Neural cell (in vitro differentiated cells): ENCODE results near the gene FKBP1A. TPM values are rescaled to one million over a fixed set of nuclear protein-coding genes. Genes with fewer than 3 reads are reported as not detected.

Source experiments
- H2AFZ ChIP-seq: fragments of 200-600, 300-800 bp; sonication (generic), shearing (Covaris generic); 2 replicates; pipeline ENCODE4 v1.6.0; 2014; ENCODE audit warnings: low read depth, mild to moderate bottlenecking, antibody characterized with exemption, low read length, moderate library complexity
- H3F3A ChIP-seq: fragments of 200-600 bp; shearing (Covaris generic); 2 replicates; pipeline ENCODE4 v1.6.1; 2016; ENCODE audit warnings: mild to moderate bottlenecking, moderate library complexity, mixed read lengths, antibody characterized with exemption, low read length; ENCODE audit not compliant: insufficient read depth, poor library complexity, severe bottlenecking
- H3K27ac ChIP-seq: fragments of 200-600, 300-800 bp; sonication (generic), shearing (Covaris generic); 2 replicates; pipeline ENCODE4 v1.5.1; 2014; ENCODE audit warnings: mild to moderate bottlenecking, low read length, moderate library complexity
- H3K27me3 ChIP-seq: fragments of 300-800, 200-600 bp; sonication (generic), shearing (Covaris generic); 2 replicates; pipeline ENCODE4 v1.6.0; 2014; ENCODE audit warnings: mild to moderate bottlenecking, low read depth, low read length, moderate library complexity; ENCODE audit not compliant: insufficient read depth
- H3K36me3 ChIP-seq: fragments of 300-800, 200-600 bp; sonication (generic), shearing (Covaris generic); 2 replicates; pipeline ENCODE4 v1.5.1; 2014; ENCODE audit warnings: mild to moderate bottlenecking, antibody characterized with exemption, low read length, moderate library complexity; ENCODE audit not compliant: insufficient read depth
- H3K4me2 ChIP-seq: fragments of 300-800, 200-600 bp; sonication (generic), shearing (Covaris generic); 2 replicates; pipeline ENCODE4 v1.6.0; 2014; ENCODE audit warnings: mild to moderate bottlenecking, low read length
- H3K4me3 ChIP-seq: fragments of 300-800, 200-600 bp; sonication (generic), shearing (Covaris generic); 2 replicates; pipeline ENCODE4 v1.5.1; 2014; ENCODE audit warnings: mild to moderate bottlenecking, low read length, moderate library complexity
- H3K79me2 ChIP-seq: fragments of 200-600 bp; shearing (Covaris generic); replicated peaks from 2 replicates; pipeline ENCODE4 v1.6.0; 2014; ENCODE audit warnings: mild to moderate bottlenecking, low read length, moderate library complexity; ENCODE audit not compliant: insufficient read depth
- H3K9ac ChIP-seq: fragments of 300-800, 200-600 bp; sonication (generic), shearing (Covaris generic); 2 replicates; pipeline ENCODE4 v1.6.1; 2016; ENCODE audit warnings: mild to moderate bottlenecking, low read length, mixed read lengths
- H3K9me2 ChIP-seq: fragments of 200-600 bp; shearing (Covaris generic); 2 replicates; pipeline ENCODE4 v1.6.1; 2016; ENCODE audit warnings: mild to moderate bottlenecking, low read length, mixed read lengths; ENCODE audit not compliant: insufficient read depth
- H3K9me3 ChIP-seq: fragments of 200-600, 300-800 bp; sonication (generic), shearing (Covaris generic); 2 replicates; pipeline ENCODE4 v1.6.1; 2016; ENCODE audit warnings: mild to moderate bottlenecking, mixed run types, low read length, moderate library complexity, mixed read lengths
- H4K20me1 ChIP-seq: fragments of 200-600 bp; shearing (Covaris generic); 2 replicates; pipeline ENCODE4 v1.6.1; 2016; ENCODE audit warnings: mild to moderate bottlenecking, mixed run types; ENCODE audit not compliant: insufficient read depth
- EP300 ChIP-seq: fragments of 450-650 bp; conservative IDR thresholded peaks from 2 replicates; pipeline ENCODE4 v1.6.1; 2014; ENCODE audit warnings: antibody characterized with exemption, mild to moderate bottlenecking, moderate library complexity; ENCODE audit not compliant: poor library complexity, severe bottlenecking
- EZH2 ChIP-seq: fragments of 200-600, 300-800 bp; shearing (Covaris generic), sonication (generic); IDR thresholded peaks from 2 replicates; pipeline ENCODE4 v1.6.1; 2014; ENCODE audit warnings: antibody characterized with exemption, low read length, borderline replicate concordance, mild to moderate bottlenecking; ENCODE audit not compliant: insufficient read depth, poor library complexity, severe bottlenecking
- MXI1 ChIP-seq: fragments of 450-650 bp; conservative IDR thresholded peaks from 2 replicates; pipeline ENCODE4 v1.6.1; 2014; ENCODE audit warnings: antibody characterized with exemption, mild to moderate bottlenecking; ENCODE audit not compliant: poor library complexity, severe bottlenecking
- POLR2AphosphoS5 ChIP-seq: IDR thresholded peaks from 2 replicates; pipeline ENCODE4 v1.6.1; 2012
- RAD21 ChIP-seq: fragments of 450-650 bp; conservative IDR thresholded peaks from 2 replicates; pipeline ENCODE4 v1.6.1; 2014; ENCODE audit warnings: antibody characterized with exemption, mild to moderate bottlenecking, moderate library complexity
- SMC3 ChIP-seq: fragments of 450-650 bp; conservative IDR thresholded peaks from 2 replicates; pipeline ENCODE4 v1.6.1; 2014; ENCODE audit warnings: antibody characterized with exemption, mild to moderate bottlenecking, moderate library complexity; ENCODE audit not compliant: poor library complexity
- TAF1 ChIP-seq: IDR thresholded peaks from 2 replicates; pipeline ENCODE4 v1.6.1; 2012; ENCODE audit warnings: low read depth
- polyA plus RNA-seq: library from polyadenylated mRNA; depleted of rRNA; stranded (reverse); fragments of >200 nt; gene quantifications from 2 replicates; pipeline ENCODE4 v1.2.3, GENCODE V29; 2014
- TF ChIP-seq, protein P1 (sequence below): IDR thresholded peaks from 2 replicates; pipeline ENCODE4 v1.6.1; 2012; ENCODE audit warnings: borderline replicate concordance
- TF ChIP-seq, protein P2 (sequence below): fragments of 450-650 bp; IDR thresholded peaks from 2 replicates; pipeline ENCODE4 v1.5.1; 2014; ENCODE audit warnings: antibody characterized with exemption, mild to moderate bottlenecking, moderate library complexity; ENCODE audit not compliant: poor library complexity, severe bottlenecking

Gene FKBP1A
- polyA plus RNA-seq, 1 donor from 2014 or later, result 150 TPM

DNA sequence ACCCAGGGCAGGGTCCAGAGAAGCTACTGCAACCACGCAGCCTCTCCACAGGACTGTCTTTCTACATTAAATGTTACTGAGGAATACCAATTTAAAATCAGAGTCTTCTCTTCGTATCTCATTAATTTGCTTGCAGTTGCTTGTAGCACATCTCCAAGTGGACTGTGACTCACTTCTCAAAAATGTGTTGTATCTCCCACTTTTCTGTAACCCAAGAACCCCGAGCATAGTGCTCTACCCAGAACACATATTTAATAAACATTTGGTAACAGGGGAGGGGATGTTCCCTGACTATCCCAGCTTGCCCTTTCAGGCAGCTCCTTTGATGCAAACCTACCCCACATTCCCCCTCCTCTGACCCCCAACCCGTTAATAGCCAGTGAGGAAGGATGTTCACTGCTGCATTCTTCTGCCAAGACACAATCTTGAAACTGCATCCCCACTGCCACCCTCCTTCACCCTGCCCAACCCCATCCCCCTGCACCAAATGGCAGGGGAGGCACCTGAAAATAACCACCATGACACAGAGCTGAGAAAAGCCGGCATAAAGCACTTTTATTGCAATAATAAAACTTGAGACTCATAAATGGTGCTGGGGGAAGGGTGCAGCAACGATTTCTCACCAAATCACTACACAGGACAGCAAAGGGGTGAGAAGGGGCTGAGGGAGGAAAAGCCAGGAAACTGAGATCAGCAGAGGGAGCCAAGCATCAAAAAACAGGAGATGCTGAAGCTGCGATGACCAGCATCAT lies 24.2 kb downstream of the FKBP1A start:
- Histone ChIP-seq H3K4me2 (no peak overlapping the region), H3K36me3 (peaks cover 4% of the 10 kb centered on the region), H2AFZ (no peak overlapping the region), H4K20me1 (no peaks in the 10 kb centered on the region), H3K4me3 (no peak overlapping the region), H3K27ac (no peak overlapping the region), H3K9me2 (no peaks in the 10 kb centered on the region), H3F3A (no peaks in the 10 kb centered on the region), H3K79me2 (no peaks in the 10 kb centered on the region), H3K9ac (no peak overlapping the region), H3K27me3 (no peaks in the 10 kb centered on the region), H3K9me3 (no peaks in the 10 kb centered on the region)
- TF ChIP-seq EZH2 (no peak), EP300 (no peak), TAF1 (no peak), RAD21 (no peak), POLR2AphosphoS5 (no peak), MXI1 (no peak), SMC3 (no peak)
- TF ChIP-seq, protein P1, sequence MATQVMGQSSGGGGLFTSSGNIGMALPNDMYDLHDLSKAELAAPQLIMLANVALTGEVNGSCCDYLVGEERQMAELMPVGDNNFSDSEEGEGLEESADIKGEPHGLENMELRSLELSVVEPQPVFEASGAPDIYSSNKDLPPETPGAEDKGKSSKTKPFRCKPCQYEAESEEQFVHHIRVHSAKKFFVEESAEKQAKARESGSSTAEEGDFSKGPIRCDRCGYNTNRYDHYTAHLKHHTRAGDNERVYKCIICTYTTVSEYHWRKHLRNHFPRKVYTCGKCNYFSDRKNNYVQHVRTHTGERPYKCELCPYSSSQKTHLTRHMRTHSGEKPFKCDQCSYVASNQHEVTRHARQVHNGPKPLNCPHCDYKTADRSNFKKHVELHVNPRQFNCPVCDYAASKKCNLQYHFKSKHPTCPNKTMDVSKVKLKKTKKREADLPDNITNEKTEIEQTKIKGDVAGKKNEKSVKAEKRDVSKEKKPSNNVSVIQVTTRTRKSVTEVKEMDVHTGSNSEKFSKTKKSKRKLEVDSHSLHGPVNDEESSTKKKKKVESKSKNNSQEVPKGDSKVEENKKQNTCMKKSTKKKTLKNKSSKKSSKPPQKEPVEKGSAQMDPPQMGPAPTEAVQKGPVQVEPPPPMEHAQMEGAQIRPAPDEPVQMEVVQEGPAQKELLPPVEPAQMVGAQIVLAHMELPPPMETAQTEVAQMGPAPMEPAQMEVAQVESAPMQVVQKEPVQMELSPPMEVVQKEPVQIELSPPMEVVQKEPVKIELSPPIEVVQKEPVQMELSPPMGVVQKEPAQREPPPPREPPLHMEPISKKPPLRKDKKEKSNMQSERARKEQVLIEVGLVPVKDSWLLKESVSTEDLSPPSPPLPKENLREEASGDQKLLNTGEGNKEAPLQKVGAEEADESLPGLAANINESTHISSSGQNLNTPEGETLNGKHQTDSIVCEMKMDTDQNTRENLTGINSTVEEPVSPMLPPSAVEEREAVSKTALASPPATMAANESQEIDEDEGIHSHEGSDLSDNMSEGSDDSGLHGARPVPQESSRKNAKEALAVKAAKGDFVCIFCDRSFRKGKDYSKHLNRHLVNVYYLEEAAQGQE, result no peak
- TF ChIP-seq, protein P2, sequence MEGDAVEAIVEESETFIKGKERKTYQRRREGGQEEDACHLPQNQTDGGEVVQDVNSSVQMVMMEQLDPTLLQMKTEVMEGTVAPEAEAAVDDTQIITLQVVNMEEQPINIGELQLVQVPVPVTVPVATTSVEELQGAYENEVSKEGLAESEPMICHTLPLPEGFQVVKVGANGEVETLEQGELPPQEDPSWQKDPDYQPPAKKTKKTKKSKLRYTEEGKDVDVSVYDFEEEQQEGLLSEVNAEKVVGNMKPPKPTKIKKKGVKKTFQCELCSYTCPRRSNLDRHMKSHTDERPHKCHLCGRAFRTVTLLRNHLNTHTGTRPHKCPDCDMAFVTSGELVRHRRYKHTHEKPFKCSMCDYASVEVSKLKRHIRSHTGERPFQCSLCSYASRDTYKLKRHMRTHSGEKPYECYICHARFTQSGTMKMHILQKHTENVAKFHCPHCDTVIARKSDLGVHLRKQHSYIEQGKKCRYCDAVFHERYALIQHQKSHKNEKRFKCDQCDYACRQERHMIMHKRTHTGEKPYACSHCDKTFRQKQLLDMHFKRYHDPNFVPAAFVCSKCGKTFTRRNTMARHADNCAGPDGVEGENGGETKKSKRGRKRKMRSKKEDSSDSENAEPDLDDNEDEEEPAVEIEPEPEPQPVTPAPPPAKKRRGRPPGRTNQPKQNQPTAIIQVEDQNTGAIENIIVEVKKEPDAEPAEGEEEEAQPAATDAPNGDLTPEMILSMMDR, result no peak

DNA sequence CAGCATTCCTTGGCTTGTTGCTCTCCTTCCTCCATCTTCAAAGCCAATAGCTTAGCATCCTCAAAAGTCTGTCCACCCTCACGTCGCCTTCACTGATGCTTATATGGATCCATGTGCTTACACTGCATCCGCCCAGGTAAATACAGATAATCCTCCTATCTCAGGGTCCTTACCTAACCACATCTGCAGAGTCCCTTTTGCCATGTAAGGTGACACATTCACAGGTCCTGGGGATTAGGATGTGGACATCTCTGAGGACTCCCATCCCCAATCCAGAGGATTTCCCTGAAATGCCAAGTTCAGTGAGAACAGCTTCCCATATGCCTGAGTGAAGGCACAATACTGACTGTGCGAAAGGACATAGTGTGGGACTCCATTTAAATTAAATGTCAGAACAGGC lies 25.4 kb downstream of the FKBP1A start:
- H2AFZ ChIP-seq, result no peak overlapping the region
- H3K9me2 ChIP-seq, result no peaks in the 10 kb centered on the region
- H3K4me2 ChIP-seq, result no peak overlapping the region
- peaks cover 4% of the 10 kb centered on the region for H3K36me3 ChIP-seq
- no peaks in the 10 kb centered on the region for H3K9me3 ChIP-seq
- no peaks in the 10 kb centered on the region for H3K79me2 ChIP-seq
- H3K27ac ChIP-seq, result no peak overlapping the region
- no peaks in the 10 kb centered on the region for H3K27me3 ChIP-seq
- no peaks in the 10 kb centered on the region for H3F3A ChIP-seq
- TF ChIP-seq, protein P2, result no peak
- TF ChIP-seq EZH2, result no peak
- TF ChIP-seq EP300, result no peak
- TF ChIP-seq MXI1, result no peak
- no peak for TF ChIP-seq POLR2AphosphoS5
- no peak overlapping the region for H3K9ac ChIP-seq
- H4K20me1 ChIP-seq, result no peaks in the 10 kb centered on the region
- no peak overlapping the region for H3K4me3 ChIP-seq
